ENCODE results near the gene PDS5B.
"Not testable (repeated sequence)": the region's sequence is repeated elsewhere in the genome, so short reads cannot be mapped to it uniquely, and the experiment has no call there.

The PDS5B gene

GRCh38 chr13:32660227-32660626, 74.0 kb downstream of the PDS5B start:
- no peak for DNase-seq

DNA sequence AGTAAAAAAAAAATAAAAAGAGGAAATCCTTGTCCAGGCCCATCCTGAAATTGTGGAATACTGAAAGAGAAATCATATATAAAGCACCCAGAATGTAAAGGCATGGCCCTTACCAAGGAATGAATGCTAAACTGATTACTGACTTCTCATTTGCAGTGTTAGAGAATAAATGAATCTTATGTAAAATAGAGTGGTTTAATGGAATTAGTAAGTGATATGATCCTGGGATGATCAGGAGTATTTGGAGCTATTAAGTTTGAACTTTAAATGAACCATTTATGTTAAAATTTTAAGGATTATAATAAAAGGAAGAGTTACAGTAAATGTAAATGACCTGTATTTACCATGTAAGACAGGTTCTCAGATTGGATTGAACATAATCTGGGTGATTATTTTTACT, 75.4 kb downstream of the PDS5B start:
- DNase-seq, result no peak

DNA sequence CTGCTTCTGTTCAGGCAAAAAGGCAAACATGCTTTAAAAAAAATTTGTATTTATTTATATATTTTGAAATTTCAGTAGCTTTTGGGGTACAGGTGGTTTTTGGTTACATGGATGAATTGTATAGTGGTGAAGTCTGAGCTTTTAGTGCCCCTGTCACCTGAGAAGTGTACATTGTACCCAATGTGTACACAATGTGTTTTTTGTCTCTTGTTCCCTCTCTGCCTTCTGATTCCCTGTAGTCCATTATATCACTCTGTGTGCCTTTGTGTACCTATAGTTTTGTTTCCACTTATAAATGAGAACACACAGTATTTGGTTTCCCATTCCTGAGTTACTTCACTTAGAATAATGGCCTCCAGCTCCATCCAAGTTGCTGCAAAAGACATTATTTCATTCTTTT, 77.4 kb downstream of the PDS5B start:
- no peak for DNase-seq

- DNase-seq, result no peak
These were observed 80.8 kb downstream of the PDS5B start for GRCh38 chr13:32666990-32667571.

GRCh38 chr13:32669030-32669646, 82.9 kb downstream of the PDS5B start:
- DNase-seq, result no peak

DNA sequence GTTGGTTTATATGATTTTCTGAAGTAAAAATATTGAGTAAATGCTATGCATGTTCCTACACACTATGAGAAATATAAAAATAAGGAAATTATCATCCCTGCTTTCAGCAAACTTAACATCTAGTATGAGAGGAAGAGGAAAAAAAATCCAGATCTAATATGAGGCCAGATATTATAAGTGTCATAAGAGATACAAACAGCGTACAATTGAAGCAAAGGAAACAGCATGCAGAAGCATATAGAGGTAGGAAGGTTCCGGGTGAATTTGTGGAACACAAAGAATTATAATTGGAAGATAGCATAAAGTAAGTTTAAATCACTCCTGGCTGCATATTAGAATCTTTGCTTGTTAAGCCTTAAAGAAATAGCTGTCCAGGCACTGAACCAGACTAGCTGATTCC, 88.3 kb downstream of the PDS5B start:
- DNase-seq, result no peak

- no peak for DNase-seq
These were observed 90.0 kb downstream of the PDS5B start for GRCh38 chr13:32676242-32676641.

GRCh38 chr13:32682130-32682529, 95.9 kb downstream of the PDS5B start:
- DNase-seq, result no peak

DNA sequence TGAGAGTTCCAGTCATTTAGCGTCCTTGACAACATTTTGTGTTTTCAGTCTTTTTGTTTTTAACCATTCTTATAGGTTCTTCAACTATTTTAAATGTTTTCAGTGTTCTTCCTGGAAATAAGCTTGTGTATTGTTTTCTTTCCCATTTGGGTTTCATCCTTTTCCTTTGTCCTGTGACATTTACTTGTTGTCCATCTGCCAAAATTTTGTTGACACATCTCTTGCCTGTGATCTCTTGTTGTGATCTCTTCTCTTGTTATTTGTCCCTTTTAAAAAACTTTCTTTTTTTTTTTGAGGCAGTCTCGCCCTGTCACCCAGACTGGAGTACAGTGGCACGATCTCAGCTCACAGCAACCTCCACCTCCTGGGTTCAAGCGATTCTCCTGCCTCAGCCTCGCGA, 96.5 kb downstream of the PDS5B start:
- DNase-seq, result no peak

DNA sequence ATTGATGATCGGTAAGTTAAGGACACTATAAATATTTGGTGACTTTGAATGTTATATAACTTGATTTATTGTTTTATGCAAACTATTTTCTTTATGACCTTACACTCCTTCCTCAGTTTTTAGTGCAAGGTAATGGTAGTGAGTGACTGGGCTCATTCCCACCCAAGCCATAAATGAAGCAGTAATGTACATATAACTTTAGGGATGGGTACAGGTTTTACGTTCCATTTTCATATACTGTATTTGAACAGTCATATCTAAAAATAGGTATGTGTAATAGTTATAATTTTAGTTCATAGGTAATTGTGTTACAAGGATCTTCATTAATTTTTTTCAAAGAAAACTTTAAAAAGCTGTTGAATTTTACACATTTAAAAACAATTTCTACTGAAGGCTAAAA, 101.0 kb downstream of the PDS5B start:
- no peak for DNase-seq

GRCh38 chr13:32695602-32696250, 109.5 kb downstream of the PDS5B start:
- DNase-seq, result no peak

GRCh38 chr13:32707471-32707870, 121.2 kb downstream of the PDS5B start:
- DNase-seq, result no peak

GRCh38 chr13:32713397-32713796, 127.1 kb downstream of the PDS5B start:
- DNase-seq, result no peak

DNA sequence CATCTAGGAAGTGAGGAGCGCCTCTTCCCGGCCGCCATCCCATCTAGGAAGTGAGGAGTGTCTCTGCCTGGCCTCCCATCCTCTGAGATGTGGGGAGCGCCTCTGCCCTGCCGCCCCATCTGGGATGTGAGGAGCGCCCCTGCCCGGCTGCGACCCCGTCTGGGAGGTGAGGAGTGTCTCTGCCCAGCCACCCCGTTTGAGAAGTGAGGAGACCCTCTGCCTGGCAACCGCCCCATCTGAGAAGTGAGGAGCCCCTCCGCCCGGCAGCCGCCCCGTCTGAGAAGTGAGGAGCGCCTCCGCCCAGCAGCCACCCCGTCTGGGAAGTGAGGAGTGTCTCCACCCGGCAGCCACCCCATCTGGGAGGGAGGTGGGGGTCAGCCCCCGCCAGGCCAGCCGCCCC, 129.9 kb downstream of the PDS5B start:
- DNase-seq, result not testable (repeated sequence)

- DNase-seq, result no peak
These were observed 133.8 kb downstream of the PDS5B start for GRCh38 chr13:32720026-32720425.

DNA sequence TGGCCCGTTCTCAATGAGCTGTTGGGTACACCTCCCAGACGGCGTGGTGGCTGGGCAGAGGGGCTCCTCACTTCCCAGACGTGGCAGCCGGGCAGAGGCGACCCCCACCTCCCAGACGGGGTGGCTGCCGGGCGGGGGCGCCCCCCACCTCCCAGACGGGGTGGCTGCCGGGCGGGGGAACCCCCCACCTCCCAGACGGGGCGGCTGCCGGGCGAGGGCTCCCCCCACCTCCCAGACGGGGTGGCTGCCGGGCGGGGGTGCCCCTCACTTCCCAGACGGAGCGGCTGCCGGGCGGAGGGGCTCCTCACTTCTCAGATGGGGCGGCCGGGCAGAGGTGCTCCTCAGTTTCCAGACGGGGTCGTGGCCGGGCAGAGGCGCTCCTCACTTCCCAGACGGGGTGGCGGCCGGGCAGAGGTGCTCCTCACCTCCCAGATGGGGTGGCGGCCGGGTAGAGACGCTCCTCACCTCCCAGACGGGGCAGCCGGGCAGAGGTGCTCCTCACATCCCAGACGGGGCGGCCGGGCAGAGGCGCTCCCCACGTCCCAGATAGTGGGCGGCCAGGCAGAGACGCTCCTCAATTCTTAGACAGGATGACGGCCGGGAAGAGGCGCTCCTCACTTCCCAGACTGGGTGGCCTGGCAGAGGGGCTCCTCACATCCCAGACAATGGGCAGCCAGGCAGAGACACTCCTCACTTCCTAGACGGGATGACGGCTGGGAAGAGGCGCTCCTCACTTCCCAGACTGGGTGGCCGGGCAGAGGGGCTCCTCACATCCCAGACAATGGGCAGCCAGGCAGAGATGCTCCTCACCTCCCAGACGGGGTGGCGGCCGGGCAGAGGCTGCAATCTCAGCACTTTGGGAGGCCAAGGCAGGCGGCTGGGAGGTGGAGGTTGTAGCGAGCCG, 135.1 kb downstream of the PDS5B start:
- not testable (repeated sequence) for DNase-seq

- no peak for DNase-seq
These were observed 136.1 kb downstream of the PDS5B start for GRCh38 chr13:32722340-32722739.

DNA sequence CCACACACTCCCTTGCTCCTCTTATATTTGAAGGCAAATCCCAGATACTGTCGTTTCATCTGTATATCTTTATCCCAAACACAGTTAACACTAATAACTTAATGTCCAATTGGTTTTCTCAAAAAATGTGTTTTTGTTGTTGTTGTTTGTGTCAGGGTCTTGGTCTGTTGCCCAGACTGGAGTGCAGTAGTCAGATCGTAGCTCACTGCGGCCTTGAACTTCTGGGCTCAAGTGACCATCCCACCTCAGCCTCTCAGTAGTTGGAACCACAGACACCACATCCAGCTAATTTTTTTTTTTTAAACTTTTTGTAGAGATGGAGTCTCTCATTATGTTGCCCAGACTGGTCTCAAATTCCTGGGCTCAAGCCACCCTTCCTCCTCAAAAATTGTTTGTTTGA, 137.7 kb downstream of the PDS5B start:
- no peak for DNase-seq

DNA sequence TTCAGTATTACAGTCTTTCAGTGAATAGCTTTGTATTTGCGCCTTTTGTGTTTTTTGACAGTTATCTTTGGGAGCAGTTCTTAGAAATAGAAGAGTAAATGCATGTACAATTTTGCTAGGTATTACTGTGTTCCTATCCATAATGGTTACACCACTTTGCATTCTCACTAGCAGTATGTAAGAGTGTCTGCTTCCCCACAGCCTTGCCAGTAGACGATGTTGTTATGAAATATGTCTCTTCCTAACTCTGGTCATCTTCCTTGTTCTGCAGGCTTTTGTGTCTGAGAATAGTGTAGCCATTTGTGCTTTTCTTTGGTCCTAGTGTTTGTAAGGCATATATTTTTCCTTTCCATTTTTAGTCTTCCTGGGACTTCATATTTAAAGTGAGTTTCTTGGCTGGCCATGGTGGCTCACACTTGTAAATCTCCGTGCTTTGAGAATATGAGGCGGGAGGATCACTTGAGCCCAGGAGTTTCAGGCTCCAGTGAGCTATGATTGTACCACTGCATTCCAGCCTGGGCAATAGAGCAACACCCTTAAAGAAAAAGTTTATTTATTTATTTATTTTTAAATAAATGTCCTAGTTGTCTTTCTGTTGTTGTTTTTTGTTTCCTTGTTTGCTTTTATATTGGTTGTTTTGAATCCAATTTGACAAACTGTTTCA, 140.3 kb downstream of the PDS5B start:
- DNase-seq, result no peak

- no peak for DNase-seq
These were observed 142.1 kb downstream of the PDS5B start for GRCh38 chr13:32728327-32728726.

GRCh38 chr13:32729097-32729496, 142.8 kb downstream of the PDS5B start:
- not testable (repeated sequence) for DNase-seq

DNA sequence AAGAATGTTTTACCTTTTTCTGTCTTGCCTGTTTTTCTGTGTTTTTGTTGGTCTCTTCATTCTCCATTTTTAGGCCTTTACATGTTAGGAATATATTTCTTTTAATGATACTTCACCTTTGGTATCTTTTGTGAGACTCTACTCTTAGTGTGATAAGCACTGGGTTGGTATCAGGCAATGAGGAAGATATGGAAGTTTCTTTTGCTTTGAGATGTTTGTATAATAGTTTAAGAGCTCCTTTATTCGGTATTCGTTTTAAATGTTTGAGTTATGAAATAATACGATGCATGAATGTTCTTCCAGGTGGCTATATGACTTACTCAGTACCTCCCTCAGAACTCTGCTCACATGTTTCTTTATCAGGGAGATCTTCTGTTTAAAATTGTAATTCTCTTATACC, 144.8 kb downstream of the PDS5B start:
- DNase-seq, result no peak

- DNase-seq, result no peak
These were observed 145.3 kb downstream of the PDS5B start for GRCh38 chr13:32731576-32731975.

All from stimulated activated CD4-positive, alpha-beta T cell treated with anti-CD3 and anti-CD28 coated beads, Interleukin-2, amount 100 ng/mL, for 48 hours (primary cell).